Stimulated activated CD4-positive, alpha-beta T cell treated with anti-CD3 and anti-CD28 coated beads, Interleukin-2, amount 100 ng/mL, for 4 hours (primary cell): ENCODE measurements around the gene PRAMEF33.
"Not testable (repeated sequence)": the region's sequence is repeated elsewhere in the genome, so short reads cannot be mapped to it uniquely, and the experiment has no call there.

ENCODE experiments used
- DNase-seq: peaks from one replicate; pipeline ENCODE4 v3.0.0-alpha.2; 2020; ENCODE audit warnings: low read depth

Gene PRAMEF33

GRCh38 chr1:13303239-13303638 lies at the start of gene PRAMEF33:
Gene PRAMEF33, plus strand, starts transcription at chr1:13303539. Its CDS starts 2,416 bp downstream, at chr1:13305955.
- DNase-seq: not testable (repeated sequence)

- DNase-seq: not testable (repeated sequence)
Measured at GRCh38 chr1:13253898-13254297, 49.4 kb upstream of the PRAMEF33 start, which contains the start of gene PRAMEF5. Gene PRAMEF5, plus strand, starts transcription at chr1:13254198. Its CDS starts 5,071 bp downstream, at chr1:13259269.

GRCh38 chr1:13265124-13265523 lies 38.2 kb upstream of the PRAMEF33 start:
- not testable (repeated sequence) for DNase-seq

- not testable (repeated sequence) for DNase-seq
Measured at GRCh38 chr1:13277016-13277415, 26.3 kb upstream of the PRAMEF33 start.

GRCh38 chr1:13279617-13280016 lies 23.7 kb upstream of the PRAMEF33 start:
- DNase-seq: not testable (repeated sequence)

GRCh38 chr1:13285037-13285436 lies 18.3 kb upstream of the PRAMEF33 start, which contains the start of gene PRAMEF8:
Gene PRAMEF8, minus strand, starts transcription at chr1:13285137. Its CDS starts 1,046 bp downstream, at chr1:13284091.
- not testable (repeated sequence) for DNase-seq

GRCh38 chr1:13289030-13289429 lies 14.3 kb upstream of the PRAMEF33 start:
- not testable (repeated sequence) for DNase-seq

- DNase-seq: not testable (repeated sequence)
Measured at GRCh38 chr1:13297216-13297931, 6.0 kb upstream of the PRAMEF33 start.

- DNase-seq: not testable (repeated sequence)
Measured at GRCh38 chr1:13298699-13299098, 4.6 kb upstream of the PRAMEF33 start.

- not testable (repeated sequence) for DNase-seq
Measured at GRCh38 chr1:13302197-13302596, 1.1 kb upstream of the PRAMEF33 start.

- not testable (repeated sequence) for DNase-seq
Measured at GRCh38 chr1:13315281-13315680, 11.9 kb downstream of the PRAMEF33 start, which contains the start of gene PRAMEF15. Gene PRAMEF15, plus strand, starts transcription at chr1:13315581. Its CDS starts 2,827 bp downstream, at chr1:13318408.

GRCh38 chr1:13342496-13342895 lies 39.2 kb downstream of the PRAMEF33 start:
- DNase-seq: not testable (repeated sequence)

GRCh38 chr1:13347034-13347433 lies 43.7 kb downstream of the PRAMEF33 start, which contains the start of gene PRAMEF14:
Gene PRAMEF14, minus strand, starts transcription at chr1:13347134. Its CDS starts 1,820 bp downstream, at chr1:13345314.
- DNase-seq: not testable (repeated sequence)

- not testable (repeated sequence) for DNase-seq
Measured at GRCh38 chr1:13353476-13353875, 50.1 kb downstream of the PRAMEF33 start.

- DNase-seq: not testable (repeated sequence)
Measured at GRCh38 chr1:13354475-13354874, 51.1 kb downstream of the PRAMEF33 start.

GRCh38 chr1:13356774-13357173 lies 53.4 kb downstream of the PRAMEF33 start:
- DNase-seq: peak; percentile 0
